GM12864 (cell line): ENCODE results near the gene PDZRN3.

Experiments
- DNase-seq: peaks from one replicate; pipeline ENCODE4 v3.0.0-alpha.2; 2011; ENCODE audit warnings: low read depth
- H3K4me3 ChIP-seq: 2 replicates; pipeline ENCODE4 v1.5.1; 2011; ENCODE audit warnings: mild to moderate bottlenecking, low read depth, low read length, control low read depth
- CTCF ChIP-seq: IDR thresholded peaks from 2 replicates; pipeline ENCODE4 v1.5.1; 2011; ENCODE audit warnings: low read depth, mild to moderate bottlenecking, moderate library complexity, low read length, control low read depth, inconsistent platforms; ENCODE audit errors: missing control alignments

PDZRN3 gene

GRCh38 chr3:73411993-73412392, 212.7 kb downstream of the PDZRN3 start:
- TF ChIP-seq CTCF, result no peak
- no peak overlapping the region for H3K4me3 ChIP-seq
- DNase-seq, result no peak

- no peak for TF ChIP-seq CTCF
- no peak overlapping the region for H3K4me3 ChIP-seq
- no peak for DNase-seq
Measured at GRCh38 chr3:73411545-73411944, 213.2 kb downstream of the PDZRN3 start.

DNA sequence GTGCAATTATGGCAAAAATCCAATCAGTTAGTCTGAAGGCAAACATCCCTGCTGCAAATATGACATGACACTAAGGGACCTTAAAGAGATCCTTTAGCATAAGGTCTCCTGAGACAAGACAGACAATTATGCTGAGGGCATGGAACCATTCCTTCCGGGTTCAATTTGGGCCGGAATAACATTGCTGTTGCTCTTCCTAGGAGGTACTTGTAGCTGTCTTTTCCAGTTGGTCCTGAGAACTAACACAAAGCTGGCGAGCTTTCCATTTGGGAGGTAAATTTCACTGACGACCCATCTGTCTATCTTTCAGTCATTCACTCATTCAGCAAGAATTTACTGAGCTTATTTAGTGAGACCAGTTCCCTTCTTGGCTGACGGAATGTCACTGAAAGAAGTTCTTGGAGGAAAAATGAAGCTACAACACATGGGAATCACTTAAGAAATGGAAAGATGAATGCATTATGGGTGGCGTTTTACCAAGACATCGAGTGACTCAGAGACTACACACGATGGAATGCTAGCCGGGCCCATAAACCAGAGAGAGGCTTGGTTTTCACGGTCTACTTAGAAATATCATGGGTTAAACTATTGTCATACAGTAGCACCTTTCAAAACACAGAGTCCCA, 215.5 kb downstream of the PDZRN3 start:
- no peak for DNase-seq
- no peak overlapping the region for H3K4me3 ChIP-seq
- TF ChIP-seq CTCF, result no peak

DNA sequence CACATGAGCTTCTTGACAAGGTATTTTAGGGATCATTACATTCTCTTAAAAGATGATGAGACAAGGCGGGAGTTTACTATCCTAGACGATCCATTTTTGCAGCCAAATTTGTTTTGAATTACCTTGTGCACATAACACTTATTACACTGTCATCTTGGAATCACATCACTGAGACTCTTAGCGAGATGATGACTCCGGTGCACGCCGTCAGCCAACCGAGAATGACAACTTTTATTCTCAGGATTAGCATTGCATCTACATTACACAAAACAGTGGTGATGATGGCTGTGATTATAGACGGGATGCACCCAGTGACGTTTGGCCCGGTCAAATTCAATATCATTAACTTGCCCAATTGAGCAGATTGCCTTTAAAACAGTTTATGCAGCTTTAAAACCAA, 216.1 kb downstream of the PDZRN3 start:
- no peak for TF ChIP-seq CTCF
- DNase-seq, result no peak
- H3K4me3 ChIP-seq, result no peak overlapping the region

GRCh38 chr3:73407577-73407976, 217.2 kb downstream of the PDZRN3 start:
- DNase-seq, result no peak
- TF ChIP-seq CTCF, result no peak
- no peak overlapping the region for H3K4me3 ChIP-seq

DNA sequence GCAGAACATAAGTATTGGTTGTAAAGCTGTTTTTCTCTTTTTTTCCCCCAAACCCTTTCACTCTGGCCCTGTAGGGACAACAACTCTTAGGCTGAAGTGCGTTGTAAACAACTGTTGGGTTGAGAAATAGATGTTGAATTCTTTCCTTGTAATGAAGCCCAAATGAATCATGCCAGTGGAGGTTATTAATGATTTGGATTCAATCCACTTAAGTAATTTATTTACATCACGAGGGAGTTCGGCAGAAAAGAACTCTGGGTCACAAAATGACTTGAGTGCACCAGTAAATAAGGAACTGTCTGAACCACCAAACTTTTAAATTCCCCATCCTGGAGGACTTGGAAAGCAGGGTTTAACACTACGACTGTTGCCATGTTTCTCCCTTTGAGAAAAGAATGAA, 218.9 kb downstream of the PDZRN3 start:
- no peak overlapping the region for H3K4me3 ChIP-seq
- TF ChIP-seq CTCF, result no peak
- no peak for DNase-seq

DNA sequence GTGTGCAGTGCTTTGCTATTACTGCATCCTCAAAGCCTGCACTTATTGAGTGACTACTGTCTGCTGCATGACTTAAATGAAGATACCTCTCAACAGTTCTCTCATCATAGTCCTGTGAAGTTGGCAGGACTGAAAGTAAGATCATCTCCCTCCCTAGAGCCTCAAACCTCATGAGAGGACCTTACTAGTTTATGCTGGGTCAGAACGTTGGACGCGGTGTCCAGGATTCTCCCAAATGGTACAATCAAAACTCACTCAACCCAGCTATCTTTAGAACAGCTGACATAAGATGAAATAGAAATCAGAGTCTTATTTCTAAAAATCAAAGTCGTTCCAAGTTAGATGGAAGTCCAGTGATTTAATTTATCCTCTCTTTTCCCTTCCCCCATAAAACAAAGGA, 219.7 kb downstream of the PDZRN3 start:
- no peak for TF ChIP-seq CTCF
- H3K4me3 ChIP-seq, result no peak overlapping the region
- DNase-seq, result no peak
